Stimulated activated CD4-positive, alpha-beta T cell treated with anti-CD3 and anti-CD28 coated beads, Interleukin-1b, Interleukin-23, amount 100 ng/mL, for 24 hours (primary cell): ENCODE measurements around the gene KIFAP3.
"Not testable (repeated sequence)": the region's sequence is repeated elsewhere in the genome, so short reads cannot be mapped to it uniquely, and the experiment has no call there.

Source experiments
- DNase-seq, 4 experiments: peaks; one replicate each; pipeline ENCODE4 v3.0.0-alpha.2; 2020; ENCODE audit warnings: low read depth in 4 of 4, low spot score in 1 of 4

Gene KIFAP3

GRCh38 chr1:169892176-169892926 is 182.1 kb downstream of the KIFAP3 start:
- DNase-seq, result no peak

GRCh38 chr1:169891539-169891885 is 183.0 kb downstream of the KIFAP3 start:
- no peak for DNase-seq

GRCh38 chr1:169890761-169891538 is 183.5 kb downstream of the KIFAP3 start:
- peak in 1 of 4 experiments; percentile 16 for DNase-seq

- no peak for DNase-seq
Observed at GRCh38 chr1:169889871-169890270, 184.6 kb downstream of the KIFAP3 start.

- DNase-seq, result no peak
Observed at GRCh38 chr1:169886931-169887330, 187.6 kb downstream of the KIFAP3 start.

- DNase-seq, result no peak
Observed at GRCh38 chr1:169886422-169886821, 188.1 kb downstream of the KIFAP3 start.

GRCh38 chr1:169885207-169885606 is 189.3 kb downstream of the KIFAP3 start:
- no peak for DNase-seq

GRCh38 chr1:169884634-169885033 is 189.9 kb downstream of the KIFAP3 start:
- no peak for DNase-seq

GRCh38 chr1:169882039-169882511 is 192.4 kb downstream of the KIFAP3 start:
- DNase-seq, result no peak

- DNase-seq, result no peak
Observed at GRCh38 chr1:169879034-169879840, 195.3 kb downstream of the KIFAP3 start.

GRCh38 chr1:169878498-169878897 is 196.0 kb downstream of the KIFAP3 start:
- no peak for DNase-seq

GRCh38 chr1:169877800-169878491 is 196.5 kb downstream of the KIFAP3 start:
- DNase-seq, result no peak

GRCh38 chr1:169874229-169874628 is 200.3 kb downstream of the KIFAP3 start:
- no peak for DNase-seq

- DNase-seq, result no peak
Observed at GRCh38 chr1:169873582-169874199, 200.8 kb downstream of the KIFAP3 start.

- DNase-seq, result no peak
Observed at GRCh38 chr1:169872906-169873305, 201.6 kb downstream of the KIFAP3 start.

- not testable (repeated sequence) for DNase-seq
Observed at GRCh38 chr1:169871988-169872387, 202.5 kb downstream of the KIFAP3 start.
